Measurements from ENCODE around the gene BCAS1. TPM values are rescaled to one million over a fixed set of nuclear protein-coding genes. Genes with fewer than 3 reads are reported as not detected.

BCAS1 gene
- total RNA-seq, 1 donor, result not detected

DNA sequence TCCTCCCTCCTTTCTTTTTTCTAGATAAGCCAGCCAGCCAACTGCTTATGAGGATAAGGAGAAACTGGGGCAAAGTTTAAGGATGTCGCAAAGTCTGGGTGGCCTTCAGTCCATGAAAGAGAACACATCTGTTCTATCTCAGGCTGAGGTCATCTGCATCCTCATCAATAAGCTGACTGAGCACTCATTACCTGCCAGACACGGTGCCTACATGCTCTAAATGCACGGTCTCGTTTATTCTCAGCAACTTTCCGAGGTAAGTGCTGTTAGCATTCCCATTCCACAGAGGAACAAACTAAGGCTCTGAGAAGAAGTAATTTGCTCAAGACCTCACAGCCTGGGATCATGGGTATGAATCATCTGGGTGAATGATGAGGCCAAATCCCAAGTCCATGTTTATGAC lies 133.1 kb downstream of the BCAS1 start:
- H3K4me3 ChIP-seq (ENCODE audit: insufficient read depth, low read length), result no peak overlapping the region
- peaks cover 51% of the 10 kb centered on the region for H3K4me1 ChIP-seq (ENCODE audit: insufficient read depth, low read length)
- H3K27me3 ChIP-seq (ENCODE audit: insufficient read depth, low read length), result no peaks in the 10 kb centered on the region
- H3K4me2 ChIP-seq (ENCODE audit: insufficient read depth, low read length), result no peak overlapping the region
- no peaks in the 10 kb centered on the region for H3K36me3 ChIP-seq (ENCODE audit: insufficient read depth, low read length)
- no peaks in the 10 kb centered on the region for H4K20me1 ChIP-seq (ENCODE audit: insufficient read depth, low read length)
- H3K27ac ChIP-seq (ENCODE audit: low read depth, low read length), result no peak overlapping the region
- H3K9me3 ChIP-seq (ENCODE audit: low read depth, low read length), result no peaks in the 10 kb centered on the region
- H3K79me2 ChIP-seq (ENCODE audit: insufficient read depth, low read length), result no peaks in the 10 kb centered on the region
- TF ChIP-seq, protein P1, sequence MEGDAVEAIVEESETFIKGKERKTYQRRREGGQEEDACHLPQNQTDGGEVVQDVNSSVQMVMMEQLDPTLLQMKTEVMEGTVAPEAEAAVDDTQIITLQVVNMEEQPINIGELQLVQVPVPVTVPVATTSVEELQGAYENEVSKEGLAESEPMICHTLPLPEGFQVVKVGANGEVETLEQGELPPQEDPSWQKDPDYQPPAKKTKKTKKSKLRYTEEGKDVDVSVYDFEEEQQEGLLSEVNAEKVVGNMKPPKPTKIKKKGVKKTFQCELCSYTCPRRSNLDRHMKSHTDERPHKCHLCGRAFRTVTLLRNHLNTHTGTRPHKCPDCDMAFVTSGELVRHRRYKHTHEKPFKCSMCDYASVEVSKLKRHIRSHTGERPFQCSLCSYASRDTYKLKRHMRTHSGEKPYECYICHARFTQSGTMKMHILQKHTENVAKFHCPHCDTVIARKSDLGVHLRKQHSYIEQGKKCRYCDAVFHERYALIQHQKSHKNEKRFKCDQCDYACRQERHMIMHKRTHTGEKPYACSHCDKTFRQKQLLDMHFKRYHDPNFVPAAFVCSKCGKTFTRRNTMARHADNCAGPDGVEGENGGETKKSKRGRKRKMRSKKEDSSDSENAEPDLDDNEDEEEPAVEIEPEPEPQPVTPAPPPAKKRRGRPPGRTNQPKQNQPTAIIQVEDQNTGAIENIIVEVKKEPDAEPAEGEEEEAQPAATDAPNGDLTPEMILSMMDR (IDR thresholded peaks at IDR 0.05; ENCODE audit: extremely low read depth, low read depth, low read length), result no peak
- no peak for DNase-seq (ENCODE audit: insufficient read length, low spot score, missing footprints)
- H2AFZ ChIP-seq (ENCODE audit: low read length), result no peak overlapping the region

DNA sequence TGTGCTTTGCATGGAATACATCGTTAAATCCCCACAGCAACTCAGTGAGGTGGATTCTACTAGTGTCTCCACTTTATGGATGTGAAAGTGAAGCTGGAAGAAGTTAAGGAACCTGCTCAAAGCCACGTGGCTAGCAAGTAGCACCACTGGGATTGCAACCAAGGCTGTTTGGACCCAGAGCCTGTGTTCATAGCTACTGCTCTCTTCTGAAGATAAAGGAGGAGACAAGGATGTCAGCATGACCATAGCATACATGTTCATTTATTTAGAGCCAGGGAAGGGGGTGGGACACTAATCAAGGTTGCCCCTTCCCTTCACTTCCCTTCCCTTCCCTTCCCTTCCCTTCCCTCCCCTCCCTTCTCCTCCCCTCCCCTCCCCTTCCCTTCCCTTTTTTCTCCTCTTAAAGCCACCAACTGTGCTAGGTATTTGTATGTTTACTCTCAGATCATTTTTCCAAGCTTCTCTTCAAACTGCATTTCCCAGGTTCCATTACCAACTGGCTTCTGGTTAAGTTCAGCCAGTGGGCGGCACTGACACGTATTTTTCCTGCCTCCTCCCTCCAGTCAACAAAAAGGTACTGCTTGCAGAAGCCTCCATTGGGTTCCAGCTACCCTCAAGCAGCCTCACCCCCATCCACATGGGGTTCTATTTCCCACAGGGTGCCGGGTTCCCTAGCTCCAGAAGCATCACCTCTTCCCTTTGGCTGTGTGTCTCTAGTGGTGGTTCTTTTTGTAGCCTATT lies 134.9 kb downstream of the BCAS1 start:
- H3K27ac ChIP-seq (ENCODE audit: low read depth, low read length), result peak overlapping the region; percentile 81
- H4K20me1 ChIP-seq (ENCODE audit: insufficient read depth, low read length), result no peaks in the 10 kb centered on the region
- no peaks in the 10 kb centered on the region for H3K27me3 ChIP-seq (ENCODE audit: insufficient read depth, low read length)
- H3K4me1 ChIP-seq (ENCODE audit: insufficient read depth, low read length), result peaks cover 44% of the 10 kb centered on the region
- H3K4me3 ChIP-seq (ENCODE audit: insufficient read depth, low read length), result no peak overlapping the region
- H3K9me3 ChIP-seq (ENCODE audit: low read depth, low read length), result no peaks in the 10 kb centered on the region
- H3K4me2 ChIP-seq (ENCODE audit: insufficient read depth, low read length), result peak overlapping the region; percentile 65
- H3K79me2 ChIP-seq (ENCODE audit: insufficient read depth, low read length), result no peaks in the 10 kb centered on the region
- TF ChIP-seq, protein P1 (IDR thresholded peaks at IDR 0.05; ENCODE audit: extremely low read depth, low read depth, low read length), result no peak
- no peak for DNase-seq (ENCODE audit: insufficient read length, low spot score, missing footprints)
- H2AFZ ChIP-seq (ENCODE audit: low read length), result peak overlapping the region; percentile 84
- no peaks in the 10 kb centered on the region for H3K36me3 ChIP-seq (ENCODE audit: insufficient read depth, low read length)

DNA sequence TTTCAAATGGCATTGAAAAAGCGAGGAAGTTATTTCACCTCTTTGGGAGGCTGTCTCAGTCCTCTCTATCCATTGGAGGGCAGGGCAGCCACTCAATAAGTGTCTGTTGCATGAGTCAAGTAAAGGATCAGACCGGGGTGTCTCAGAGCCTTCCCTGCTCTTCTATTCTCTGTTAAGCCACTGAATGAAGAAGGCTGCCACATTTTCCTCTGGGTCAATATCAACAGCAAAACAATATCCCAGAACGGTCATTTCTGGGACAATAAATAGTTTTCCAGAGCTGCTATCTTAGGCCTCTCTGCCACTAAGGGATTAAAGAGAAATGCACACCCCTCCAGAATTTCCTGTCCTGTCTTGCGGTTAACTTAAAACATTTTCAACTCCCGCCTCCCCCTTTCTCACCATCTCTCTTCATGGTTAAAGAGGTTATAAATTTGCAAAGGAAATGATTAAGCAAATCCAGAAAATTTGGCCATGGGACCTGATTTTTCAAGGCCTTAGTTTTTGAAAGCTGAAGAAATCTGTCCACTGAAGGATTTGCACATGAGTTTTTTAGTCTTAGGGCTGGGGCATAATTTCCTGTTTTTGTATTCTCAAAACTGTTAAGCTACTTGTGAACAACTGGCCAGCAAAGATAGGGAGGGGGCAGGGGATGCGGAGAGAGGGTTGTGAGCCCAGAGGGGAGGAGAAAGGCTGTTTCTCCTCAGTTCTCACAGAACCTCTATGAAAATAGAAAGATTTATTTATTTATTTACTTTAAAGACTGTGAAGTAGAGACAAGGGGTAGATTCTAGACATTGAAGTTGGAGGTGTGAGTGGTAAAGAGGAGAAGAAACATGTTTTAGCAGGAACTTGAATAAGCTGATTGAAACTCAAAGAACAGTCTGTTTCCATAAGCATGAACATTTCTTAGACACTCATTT lies 135.7 kb downstream of the BCAS1 start:
- peak overlapping the region; percentile 81 for H3K27ac ChIP-seq (ENCODE audit: low read depth, low read length)
- H3K27me3 ChIP-seq (ENCODE audit: insufficient read depth, low read length), result no peaks in the 10 kb centered on the region
- peak overlapping the region; percentile 4 for H3K4me3 ChIP-seq (ENCODE audit: insufficient read depth, low read length)
- H2AFZ ChIP-seq (ENCODE audit: low read length), result peak overlapping the region; percentile 84
- no peaks in the 10 kb centered on the region for H3K36me3 ChIP-seq (ENCODE audit: insufficient read depth, low read length)
- no peaks in the 10 kb centered on the region for H3K9me3 ChIP-seq (ENCODE audit: low read depth, low read length)
- no peaks in the 10 kb centered on the region for H3K79me2 ChIP-seq (ENCODE audit: insufficient read depth, low read length)
- peaks cover 37% of the 10 kb centered on the region for H3K4me1 ChIP-seq (ENCODE audit: insufficient read depth, low read length)
- peak overlapping the region; percentile 65 for H3K4me2 ChIP-seq (ENCODE audit: insufficient read depth, low read length)
- peak; percentile 91 for DNase-seq (ENCODE audit: insufficient read length, low spot score, missing footprints)
- TF ChIP-seq, protein P1 (IDR thresholded peaks at IDR 0.05; ENCODE audit: extremely low read depth, low read depth, low read length), result no peak
- no peaks in the 10 kb centered on the region for H4K20me1 ChIP-seq (ENCODE audit: insufficient read depth, low read length)

Measured in osteoblast (primary cell).